WI38 (cell line): ENCODE results near the gene RXFP4.

Experiments used
- H3K4me3 ChIP-seq: 2 replicates; pipeline ENCODE4 v1.5.1; 2011; ENCODE audit warnings: low read depth, mild to moderate bottlenecking, control low read depth, low read length
- TF ChIP-seq, protein P1 (sequence below): IDR thresholded peaks from 2 replicates; pipeline ENCODE4 v1.5.1; 2012; ENCODE audit warnings: low read depth, mild to moderate bottlenecking, control low read depth, low read length

RXFP4 gene

DNA sequence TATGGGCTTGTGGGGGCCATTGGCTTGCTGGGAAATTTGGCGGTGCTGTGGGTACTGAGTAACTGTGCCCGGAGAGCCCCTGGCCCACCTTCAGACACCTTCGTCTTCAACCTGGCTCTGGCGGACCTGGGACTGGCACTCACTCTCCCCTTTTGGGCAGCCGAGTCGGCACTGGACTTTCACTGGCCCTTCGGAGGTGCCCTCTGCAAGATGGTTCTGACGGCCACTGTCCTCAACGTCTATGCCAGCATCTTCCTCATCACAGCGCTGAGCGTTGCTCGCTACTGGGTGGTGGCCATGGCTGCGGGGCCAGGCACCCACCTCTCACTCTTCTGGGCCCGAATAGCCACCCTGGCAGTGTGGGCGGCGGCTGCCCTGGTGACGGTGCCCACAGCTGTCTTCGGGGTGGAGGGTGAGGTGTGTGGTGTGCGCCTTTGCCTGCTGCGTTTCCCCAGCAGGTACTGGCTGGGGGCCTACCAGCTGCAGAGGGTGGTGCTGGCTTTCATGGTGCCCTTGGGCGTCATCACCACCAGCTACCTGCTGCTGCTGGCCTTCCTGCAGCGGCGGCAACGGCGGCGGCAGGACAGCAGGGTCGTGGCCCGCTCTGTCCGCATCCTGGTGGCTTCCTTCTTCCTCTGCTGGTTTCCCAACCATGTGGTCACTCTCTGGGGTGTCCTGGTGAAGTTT is 550 bp downstream of the RXFP4 start:
- TF ChIP-seq, protein P1, sequence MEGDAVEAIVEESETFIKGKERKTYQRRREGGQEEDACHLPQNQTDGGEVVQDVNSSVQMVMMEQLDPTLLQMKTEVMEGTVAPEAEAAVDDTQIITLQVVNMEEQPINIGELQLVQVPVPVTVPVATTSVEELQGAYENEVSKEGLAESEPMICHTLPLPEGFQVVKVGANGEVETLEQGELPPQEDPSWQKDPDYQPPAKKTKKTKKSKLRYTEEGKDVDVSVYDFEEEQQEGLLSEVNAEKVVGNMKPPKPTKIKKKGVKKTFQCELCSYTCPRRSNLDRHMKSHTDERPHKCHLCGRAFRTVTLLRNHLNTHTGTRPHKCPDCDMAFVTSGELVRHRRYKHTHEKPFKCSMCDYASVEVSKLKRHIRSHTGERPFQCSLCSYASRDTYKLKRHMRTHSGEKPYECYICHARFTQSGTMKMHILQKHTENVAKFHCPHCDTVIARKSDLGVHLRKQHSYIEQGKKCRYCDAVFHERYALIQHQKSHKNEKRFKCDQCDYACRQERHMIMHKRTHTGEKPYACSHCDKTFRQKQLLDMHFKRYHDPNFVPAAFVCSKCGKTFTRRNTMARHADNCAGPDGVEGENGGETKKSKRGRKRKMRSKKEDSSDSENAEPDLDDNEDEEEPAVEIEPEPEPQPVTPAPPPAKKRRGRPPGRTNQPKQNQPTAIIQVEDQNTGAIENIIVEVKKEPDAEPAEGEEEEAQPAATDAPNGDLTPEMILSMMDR: no peak
- H3K4me3 ChIP-seq: no peak overlapping the region

DNA sequence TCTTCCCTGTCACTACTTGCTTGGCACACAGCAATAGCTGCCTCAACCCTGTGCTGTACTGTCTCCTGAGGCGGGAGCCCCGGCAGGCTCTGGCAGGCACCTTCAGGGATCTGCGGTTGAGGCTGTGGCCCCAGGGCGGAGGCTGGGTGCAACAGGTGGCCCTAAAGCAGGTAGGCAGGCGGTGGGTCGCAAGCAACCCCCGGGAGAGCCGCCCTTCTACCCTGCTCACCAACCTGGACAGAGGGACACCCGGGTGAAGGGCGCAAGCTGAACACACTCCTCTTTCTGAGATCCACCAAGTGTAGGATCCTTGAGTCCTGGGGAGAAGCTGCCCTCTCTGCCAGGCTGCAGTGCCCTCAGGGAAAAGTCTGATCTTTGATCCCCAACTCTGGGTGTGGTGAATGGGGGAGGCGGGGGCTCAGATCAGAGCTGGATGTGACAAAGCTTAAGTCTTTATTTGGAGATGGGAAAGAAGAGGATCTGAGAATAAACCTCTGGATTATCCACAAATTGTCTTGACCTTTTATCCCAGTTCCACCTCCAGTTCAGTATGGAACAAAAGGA is 1.2 kb downstream of the RXFP4 start:
- TF ChIP-seq, protein P1: no peak
- no peak overlapping the region for H3K4me3 ChIP-seq

GRCh38 chr1:155944444-155944799 is 3.0 kb downstream of the RXFP4 start:
- TF ChIP-seq, protein P1: no peak
- H3K4me3 ChIP-seq: no peak overlapping the region

- TF ChIP-seq, protein P1: no peak
- no peak overlapping the region for H3K4me3 ChIP-seq
These were observed 5.3 kb downstream of the RXFP4 start for GRCh38 chr1:155946633-155947219.

DNA sequence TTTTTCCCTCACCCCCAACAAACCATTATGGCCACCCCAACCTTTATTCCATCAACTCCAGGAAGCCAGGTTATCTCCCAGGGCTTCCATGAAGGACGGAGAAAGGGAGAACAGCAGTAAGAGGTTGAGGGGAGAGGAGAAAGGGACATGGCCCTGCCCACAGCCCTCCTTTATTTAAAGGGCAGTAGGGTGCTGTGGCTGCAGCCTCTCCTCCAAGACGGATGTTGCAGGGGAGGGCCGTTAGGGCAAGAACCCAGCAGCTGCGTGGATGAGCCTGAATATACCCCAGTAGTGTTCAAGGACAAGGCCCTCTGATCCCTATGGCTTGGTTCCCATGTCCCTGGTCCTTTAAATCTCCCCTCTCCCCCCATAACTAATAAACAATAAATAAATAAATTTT is 5.9 kb downstream of the RXFP4 start:
- TF ChIP-seq, protein P1: no peak
- no peak overlapping the region for H3K4me3 ChIP-seq

DNA sequence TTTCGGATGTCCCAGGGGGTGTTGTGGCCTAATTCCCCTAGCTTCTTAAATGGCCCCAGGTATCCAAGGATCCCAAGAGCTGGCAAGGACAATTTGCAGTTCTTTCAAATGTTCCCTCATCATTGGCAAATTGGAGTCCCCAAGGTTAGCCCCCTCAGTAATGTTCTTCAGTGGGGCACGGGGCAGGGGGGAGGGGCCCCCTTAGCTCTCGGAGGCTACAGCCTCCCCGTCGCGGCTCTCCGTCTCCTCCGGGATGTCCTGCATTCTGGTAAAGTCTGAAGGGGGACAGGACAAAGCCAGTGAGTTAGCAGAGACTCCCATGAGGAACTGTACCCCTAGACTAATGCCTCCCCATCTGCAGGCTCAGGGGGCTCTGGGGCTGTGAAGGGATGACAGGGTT is 6.3 kb downstream of the RXFP4 start:
- TF ChIP-seq, protein P1: no peak
- H3K4me3 ChIP-seq: no peak overlapping the region

DNA sequence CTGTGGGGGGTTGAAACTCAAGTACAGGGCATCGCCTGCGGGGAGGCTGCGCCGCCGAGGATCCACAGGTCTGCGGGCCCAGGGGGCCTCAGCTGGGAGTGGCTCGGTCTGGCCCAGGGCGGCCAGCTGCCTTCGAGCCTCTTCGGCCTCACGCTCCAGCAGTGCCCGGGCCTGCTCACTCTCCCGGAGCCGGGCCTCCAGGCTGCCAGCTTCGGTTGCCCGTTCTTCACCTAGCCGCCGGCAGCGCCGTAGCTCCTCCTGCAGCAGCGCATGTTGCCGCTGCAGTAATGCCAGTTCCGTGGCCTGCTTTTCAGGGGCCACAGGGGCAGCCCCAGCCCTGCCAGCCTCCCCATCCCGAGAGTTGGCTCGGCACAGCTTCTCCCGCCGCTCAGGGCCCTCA is 9.4 kb downstream of the RXFP4 start:
- TF ChIP-seq, protein P1: no peak
- H3K4me3 ChIP-seq: no peak overlapping the region
